ENCODE results near the gene SRCIN1.

SRCIN1 gene

DNA sequence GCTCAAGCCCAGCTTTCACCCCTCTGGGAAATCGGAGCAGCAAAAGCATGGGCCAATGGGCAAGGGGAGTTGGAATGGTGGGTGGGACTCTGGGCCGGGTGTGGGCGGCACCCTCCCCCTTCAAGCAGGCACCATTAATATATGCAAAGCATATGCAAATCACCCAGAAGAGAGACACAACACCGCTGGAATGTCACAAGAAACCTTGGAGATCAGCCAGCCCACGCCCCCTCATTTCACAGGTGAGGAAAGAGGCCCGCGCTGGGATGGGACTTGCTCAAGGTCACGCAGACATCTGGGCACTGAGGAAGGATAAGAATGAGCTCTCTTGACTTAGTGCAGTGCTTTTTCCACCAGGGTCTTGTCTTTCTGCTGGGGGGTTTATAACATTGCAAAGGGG, 4.8 kb downstream of the SRCIN1 start:
- DNase-seq (ENCODE audit: extremely low spot score, insufficient read length, low read depth) (no peak), FAIRE-seq (no peak)

DNA sequence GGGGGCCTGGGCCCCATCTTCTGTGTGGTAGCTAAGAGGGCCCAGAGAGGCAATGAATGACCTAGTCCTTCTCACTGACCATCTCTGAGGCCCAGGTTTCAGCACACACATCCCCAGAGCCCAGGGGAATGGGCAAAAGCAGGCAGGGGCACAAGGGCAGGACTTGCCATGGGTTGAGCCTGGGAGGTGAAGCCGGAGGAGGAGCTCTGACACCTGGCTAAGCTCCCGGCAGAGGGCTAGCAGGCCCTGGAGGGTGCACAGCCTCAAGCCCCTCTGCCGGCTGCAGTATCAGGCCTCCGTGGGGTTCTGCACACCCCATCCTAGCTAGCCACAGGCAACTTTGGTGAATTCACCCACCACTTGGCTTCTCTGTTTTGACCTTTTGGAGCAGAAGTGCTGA, 5.3 kb downstream of the SRCIN1 start:
- FAIRE-seq (no peak), DNase-seq (ENCODE audit: extremely low spot score, insufficient read length, low read depth) (no peak)

DNA sequence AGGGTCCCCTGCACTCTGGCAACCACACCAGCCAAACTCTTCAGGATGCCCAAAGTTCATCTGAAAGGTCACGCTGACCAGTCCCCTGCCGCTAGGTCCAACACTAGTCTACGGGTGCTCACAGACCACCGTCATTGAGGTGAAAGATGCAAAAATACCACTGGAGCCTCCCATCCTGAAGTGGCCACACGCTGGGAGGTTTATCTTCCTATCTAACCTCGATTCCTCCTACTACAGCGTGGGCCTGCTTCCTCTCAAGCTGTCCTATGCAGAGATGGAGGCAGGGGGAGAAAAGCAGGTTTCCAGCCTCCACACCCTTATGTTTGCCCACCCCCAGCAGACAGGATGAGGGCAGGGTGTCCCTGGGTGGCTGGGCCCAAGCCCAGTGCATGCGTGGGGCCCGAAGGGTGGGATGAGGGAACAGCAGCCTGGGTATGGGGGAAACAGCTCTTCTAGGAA, 6.3 kb downstream of the SRCIN1 start:
- DNase-seq (ENCODE audit: extremely low spot score, insufficient read length, low read depth) (no peak), FAIRE-seq (no peak)

DNA sequence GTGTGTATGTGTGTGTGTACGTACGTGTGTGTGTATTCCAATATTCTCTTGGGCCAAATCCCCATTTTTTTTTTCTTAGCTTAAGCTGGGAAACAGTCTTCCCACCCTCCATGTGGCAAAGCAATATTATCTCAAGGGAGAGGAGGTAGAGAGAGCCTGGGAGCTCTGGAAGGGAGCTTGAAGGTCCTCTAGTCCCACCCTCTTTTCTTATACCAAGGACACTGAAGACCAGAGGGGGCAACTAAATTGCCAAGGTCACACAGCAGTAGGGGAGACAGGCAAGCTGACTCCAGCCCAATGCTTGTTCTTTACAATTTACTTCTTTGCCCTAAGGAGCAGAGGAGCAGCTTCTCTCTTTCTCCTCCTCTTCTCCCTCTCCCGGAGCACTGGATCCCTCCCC, 6.8 kb downstream of the SRCIN1 start:
- no peak for FAIRE-seq
- DNase-seq (ENCODE audit: extremely low spot score, insufficient read length, low read depth) = no peak

DNA sequence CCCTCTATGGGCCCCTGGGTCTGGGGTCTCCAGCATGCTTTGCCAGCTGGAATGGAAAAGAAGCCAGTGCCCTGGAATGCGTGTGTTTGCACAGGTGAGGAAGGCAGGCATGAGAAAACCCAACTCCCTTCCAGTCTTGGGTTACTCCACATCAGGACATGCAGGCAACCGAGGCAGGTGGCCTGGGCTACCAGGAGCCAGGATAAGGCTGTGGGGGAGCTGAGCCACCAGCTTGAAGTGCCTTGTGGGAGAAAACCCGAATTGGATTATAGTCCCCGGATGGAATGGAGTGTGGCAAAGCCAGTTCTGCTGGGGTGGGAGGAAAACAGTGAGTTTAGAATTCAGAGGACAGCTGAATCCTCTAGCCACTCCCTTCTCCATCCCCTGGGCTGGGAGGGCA, 7.2 kb downstream of the SRCIN1 start:
- FAIRE-seq = no peak
- no peak for DNase-seq (ENCODE audit: extremely low spot score, insufficient read length, low read depth)

DNA sequence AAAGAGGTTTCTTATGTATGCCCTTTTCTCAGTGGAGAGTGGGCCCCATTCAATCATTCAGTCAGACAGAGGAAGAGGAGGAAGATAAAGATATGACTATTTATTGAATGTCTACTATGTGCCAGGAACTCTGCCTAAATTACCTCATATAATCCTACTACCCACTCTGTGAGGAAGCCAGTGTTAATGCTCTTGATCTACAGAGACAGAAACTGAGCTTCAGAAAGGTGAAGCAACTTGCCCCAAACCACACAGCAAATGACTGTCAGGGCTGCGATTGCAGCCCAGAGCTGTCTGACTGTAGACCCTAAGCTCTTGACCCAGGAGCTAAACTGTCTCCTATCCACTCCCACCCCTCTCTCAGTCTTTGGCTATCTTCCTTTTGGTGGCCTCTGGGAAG, 8.4 kb downstream of the SRCIN1 start:
- FAIRE-seq (no peak), DNase-seq (ENCODE audit: extremely low spot score, insufficient read length, low read depth) (no peak)

DNA sequence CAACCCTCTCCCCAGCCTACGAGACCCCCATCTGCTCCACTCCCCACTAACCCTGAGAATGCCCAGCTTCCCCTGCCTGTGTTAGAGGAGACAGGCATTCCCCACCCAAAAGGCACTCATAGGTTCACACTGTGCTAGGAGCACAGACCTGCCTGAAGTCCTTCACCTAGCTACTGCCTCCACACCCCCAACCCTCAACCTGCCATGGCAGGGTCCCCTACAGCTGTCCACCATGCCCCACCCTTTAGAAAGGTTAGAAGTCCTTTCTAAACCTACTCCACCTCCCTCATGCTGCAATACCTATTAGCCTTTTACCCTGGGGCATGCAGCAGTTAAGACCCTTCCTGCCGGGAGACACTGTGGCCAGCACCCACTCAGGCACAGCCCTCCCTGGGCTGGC, 9.1 kb downstream of the SRCIN1 start:
- no peak for FAIRE-seq
- DNase-seq (ENCODE audit: extremely low spot score, insufficient read length, low read depth) = no peak

DNA sequence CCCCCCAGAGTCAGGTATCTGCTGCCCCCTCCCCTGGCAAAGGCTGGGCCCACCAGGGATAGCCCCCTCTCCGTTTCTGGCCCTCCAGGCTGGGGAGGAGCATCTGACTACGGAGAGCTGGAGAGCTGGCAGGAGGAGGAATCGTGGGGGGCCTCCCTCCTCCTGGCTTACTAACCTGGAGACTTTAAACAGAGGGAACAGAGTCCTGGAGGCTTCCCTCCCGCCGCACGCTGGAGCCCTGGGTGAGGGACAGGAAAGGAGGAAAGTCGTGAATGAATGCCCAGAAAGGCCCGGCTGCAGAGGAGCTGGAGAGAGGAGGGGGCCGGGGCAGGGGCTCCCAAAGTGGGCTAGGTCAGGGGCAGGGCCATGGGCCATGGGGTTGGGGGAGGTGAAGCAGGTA, 9.9 kb downstream of the SRCIN1 start:
- DNase-seq (ENCODE audit: extremely low spot score, insufficient read length, low read depth) (no peak), FAIRE-seq (no peak)

DNA sequence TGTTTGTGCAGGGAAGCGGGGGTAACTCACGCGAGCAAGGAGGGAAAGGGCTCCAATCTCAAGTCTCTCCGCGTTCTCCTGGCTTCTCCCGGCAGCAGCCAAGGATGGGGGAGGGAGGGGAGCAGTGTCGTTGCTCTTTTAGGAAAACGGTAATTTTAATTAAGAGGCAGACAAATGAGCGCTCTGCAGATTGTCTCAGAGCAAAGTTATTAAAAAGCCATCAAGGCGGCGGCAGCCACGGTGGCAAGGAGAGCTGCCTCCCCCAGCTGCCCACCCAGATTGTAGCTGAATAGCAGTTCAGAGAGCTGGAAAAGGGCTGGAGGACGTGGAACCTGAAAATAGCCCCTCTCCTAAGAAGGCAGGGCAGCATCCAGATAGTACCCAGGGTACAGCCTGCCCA, 11.6 kb downstream of the SRCIN1 start:
- FAIRE-seq (no peak), DNase-seq (ENCODE audit: extremely low spot score, insufficient read length, low read depth) (no peak)

DNA sequence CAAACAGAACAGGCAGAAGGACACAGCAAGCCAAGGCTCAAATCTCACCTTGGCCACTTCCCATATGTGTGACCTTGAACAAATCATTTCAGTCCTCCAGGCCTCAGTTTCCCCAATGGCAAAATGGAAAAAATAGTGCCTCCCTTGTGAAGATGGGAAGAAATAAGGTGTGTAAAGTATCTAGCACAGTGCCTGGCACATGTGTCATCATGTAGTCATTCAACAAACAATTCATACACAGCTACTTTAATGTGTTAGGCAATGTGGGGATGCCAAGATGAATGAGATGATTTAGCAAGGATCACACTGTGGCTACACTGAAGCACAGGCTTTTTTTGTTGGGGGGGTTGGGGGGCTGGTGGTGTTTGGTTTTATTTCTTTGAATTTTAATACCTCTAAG, 13.3 kb downstream of the SRCIN1 start:
- no peak for DNase-seq (ENCODE audit: extremely low spot score, insufficient read length, low read depth)
- no peak for FAIRE-seq

DNA sequence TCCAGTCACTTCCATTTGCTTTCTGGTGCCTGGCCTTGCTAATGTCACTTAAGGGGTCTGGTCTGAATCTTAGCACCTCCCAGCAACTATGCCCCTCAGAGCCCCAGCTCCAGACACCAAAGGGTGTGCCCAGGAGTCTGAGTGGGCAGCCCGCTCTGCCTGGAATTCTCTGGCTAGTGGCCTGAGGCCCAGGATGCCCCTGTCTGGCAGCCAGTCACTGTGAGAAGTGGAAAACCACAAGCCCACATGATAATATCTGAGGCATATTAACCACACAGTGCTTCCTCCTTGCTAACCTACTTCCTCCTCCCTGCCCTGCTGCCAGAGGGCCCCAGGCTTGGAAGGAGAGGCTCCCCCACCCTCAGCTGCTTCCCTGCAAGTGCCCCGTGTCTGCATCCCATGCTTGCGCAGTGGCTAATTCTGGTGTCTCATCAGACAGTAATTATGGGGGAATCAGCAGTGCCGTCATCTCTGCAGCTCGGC, 14.0 kb downstream of the SRCIN1 start:
- DNase-seq (ENCODE audit: extremely low spot score, insufficient read length, low read depth) = no peak
- no peak for FAIRE-seq

DNA sequence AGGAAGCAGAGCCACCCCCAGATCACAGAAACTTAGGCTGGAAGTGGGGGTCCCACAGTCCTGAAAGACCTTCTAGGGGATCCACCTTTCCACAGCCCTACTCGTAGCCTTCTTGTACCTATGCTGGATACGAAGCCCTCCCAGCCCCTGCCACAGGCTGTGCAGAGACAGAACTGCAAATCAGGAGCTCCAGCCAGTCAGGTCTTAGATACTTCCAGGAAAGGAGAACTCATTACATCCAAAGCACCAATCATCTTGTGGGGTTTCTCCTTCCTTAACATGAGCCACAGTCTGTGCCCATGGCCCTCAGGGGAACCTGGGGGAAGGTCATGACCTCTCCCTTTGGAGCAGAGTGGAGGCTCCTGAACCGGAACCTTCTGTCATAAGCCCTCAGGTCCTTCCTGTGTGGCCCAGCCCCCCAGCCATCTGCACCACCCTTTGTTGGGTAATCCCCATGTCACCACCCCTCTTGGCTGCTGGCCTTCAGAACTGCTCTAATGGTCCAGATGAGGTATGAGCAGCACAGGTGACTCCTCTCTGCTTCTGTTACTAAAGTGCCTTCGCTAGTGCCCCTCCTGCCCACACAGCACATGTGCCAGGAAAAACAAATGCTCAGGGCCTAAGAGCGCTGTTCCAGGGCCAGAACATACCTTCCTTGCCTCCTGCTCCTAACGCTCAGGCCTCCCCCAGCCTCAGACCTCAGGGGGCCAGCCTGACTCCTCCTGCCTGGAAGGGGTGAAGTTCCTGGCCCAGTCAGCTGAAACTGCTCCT, 14.6 kb downstream of the SRCIN1 start:
- DNase-seq (ENCODE audit: extremely low spot score, insufficient read length, low read depth) (no peak), FAIRE-seq (no peak)

DNA sequence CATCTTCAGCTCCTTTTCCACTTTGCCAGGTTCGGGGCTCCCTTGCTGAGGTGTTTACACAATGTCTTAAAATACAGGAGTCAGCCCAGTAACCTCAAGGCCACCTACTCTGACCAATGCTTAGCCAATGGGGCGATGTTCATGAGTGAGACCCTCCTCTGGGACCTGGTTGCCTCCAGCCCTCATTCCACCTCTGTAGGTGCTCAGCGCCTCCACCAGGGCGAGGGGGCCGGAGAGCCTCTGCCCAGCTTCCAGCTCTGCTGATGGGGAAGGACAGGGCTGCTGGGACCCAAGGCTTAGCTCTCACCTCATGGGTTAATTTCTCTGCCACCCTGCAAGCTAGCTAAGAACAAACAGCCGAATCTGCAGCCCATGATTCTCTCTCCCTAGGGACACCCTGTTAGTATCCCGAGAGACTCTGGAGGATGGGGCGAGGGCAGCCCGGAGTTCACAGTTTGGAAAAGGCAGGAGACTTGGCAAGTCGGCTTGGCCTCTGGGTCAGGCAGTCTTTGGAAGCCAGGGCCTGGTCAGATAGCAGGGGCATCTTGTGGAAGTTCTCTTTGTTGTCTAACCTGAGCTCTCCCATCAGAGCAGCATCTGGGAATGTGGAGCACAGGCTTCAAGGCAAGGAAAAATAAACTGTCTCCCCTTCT, 16.2 kb downstream of the SRCIN1 start:
- FAIRE-seq = no peak
- DNase-seq (ENCODE audit: extremely low spot score, insufficient read length, low read depth) = no peak

DNA sequence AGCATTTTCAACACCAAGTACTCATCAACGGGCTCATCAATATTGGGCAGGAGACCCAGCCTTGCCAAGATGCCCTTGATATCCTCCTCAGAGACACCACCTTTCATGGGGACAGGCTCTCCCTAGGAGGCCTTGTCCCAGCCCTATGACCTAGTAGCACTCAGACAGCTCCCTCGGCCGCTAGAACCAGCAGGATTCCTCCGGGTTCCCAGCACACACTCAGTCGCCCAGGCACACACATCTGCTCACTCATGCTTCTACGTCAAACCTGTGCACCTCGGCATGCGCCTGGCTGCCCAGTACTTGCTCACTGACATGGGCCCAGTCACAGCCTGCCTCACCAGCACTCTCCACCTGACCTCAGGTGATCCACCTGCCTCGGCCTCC, 17.0 kb downstream of the SRCIN1 start:
- no peak for FAIRE-seq
- DNase-seq (ENCODE audit: extremely low spot score, insufficient read length, low read depth) = no peak

DNA sequence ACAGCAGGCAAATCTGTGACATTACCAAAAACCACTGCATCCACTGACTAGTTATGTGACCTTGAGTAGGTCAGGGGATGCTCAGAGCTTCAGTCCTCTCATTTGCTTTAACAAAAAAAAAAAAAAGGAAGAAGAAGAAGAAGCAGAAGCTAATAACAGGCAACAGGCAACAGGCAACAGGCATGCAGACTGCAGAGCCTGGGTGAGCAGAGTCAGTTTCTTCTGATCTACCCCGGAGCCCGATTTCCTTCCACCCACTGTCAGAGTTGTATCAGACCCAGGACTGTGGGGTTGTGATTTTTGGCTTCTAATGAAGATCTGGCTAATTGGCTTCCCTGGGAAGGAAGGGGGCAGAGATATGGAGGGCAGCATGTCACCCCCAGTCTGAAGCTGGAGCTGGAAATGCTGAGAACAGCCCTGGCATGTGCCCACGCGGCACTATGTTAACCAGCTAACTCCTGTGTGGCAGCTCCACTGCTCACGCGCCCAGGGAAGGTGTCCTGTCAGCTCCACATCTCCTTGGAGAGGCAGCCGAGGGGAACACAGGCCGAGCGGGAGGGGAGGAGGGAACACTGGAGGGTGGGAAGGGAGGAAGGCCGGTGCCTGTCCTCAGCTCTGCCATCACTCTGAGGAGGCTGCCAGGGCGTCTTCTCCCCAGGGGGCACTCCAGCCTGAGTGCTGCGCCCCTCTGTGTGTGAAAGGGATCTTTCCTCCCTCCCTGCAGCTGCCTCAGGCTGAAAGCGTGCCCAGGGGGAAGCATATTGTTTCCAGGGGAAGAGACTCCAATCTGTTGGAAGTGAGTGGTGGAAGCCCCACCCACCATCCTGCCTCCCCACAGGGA, 17.6 kb downstream of the SRCIN1 start:
- FAIRE-seq (no peak), DNase-seq (ENCODE audit: extremely low spot score, insufficient read length, low read depth) (no peak)

DNA sequence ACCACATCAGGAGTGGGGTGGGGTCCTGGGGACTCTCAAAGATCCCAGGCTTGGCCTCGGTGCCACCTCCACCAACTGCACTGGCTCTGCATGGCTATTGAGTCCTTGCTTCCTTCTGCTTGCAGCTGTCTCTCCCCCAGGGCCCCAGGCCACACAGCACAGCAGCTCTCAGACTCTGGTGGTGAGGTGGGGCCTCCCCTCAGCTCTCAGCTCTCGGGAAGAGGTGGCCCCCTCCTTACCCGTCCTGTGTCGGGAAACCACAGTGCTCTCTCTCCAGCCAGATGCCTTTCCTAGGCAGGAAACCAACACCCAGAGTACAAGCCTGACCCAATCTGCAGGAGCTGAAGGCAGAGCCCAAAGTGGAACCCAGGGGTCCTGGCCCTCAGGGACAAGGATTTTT, 18.5 kb downstream of the SRCIN1 start:
- DNase-seq (ENCODE audit: extremely low spot score, insufficient read length, low read depth) (no peak), FAIRE-seq (no peak)

DNA sequence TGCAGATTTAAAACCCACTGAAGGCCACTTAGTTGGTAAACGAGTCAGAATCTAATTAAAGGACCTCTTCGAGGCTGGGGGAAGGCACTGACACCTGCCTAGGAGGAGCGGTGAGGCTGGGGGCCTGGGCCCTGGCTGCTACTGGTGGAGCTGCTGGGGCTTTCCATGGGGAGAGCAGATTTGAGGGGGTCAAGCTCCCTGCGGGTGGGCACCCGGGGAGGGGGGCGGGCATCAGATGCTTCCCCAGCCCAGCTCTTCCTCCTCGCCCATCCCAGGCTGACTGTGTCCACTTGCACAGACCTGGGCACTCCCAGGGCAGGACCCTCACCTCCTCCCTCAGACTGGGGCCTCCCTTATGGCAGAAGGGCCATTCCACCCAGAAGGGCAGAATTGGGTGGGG, 19.0 kb downstream of the SRCIN1 start:
- no peak for FAIRE-seq
- no peak for DNase-seq (ENCODE audit: extremely low spot score, insufficient read length, low read depth)

DNA sequence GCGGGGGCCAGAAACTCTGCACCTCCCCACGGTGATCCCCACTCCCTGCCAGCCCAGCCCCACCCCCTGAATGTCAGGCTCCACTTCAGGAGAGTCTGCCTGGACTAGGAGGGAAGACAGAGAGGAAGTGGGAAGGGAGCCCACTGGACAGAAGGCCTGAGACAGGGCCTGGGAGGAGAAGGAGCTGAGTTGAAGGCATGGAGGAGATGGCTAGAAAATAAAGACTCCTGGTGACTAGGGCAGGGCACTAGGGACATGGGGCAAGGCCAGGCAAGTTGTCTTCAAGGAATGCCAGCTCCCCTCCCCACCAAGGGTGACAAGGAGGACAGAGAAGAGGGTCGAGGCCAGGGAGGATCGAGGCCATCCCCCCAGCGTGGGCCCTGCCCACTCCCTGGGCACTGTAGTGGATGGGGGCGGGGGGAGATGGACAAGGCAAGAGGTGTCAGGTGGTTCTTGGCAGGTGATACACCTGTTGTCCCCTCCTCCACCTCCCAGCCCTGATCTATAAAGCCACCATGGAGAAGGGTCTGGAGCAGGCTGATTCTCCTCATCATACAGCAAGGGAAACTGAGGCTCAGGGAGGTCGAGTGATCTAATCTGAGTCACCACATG, 19.7 kb downstream of the SRCIN1 start:
- no peak for FAIRE-seq
- DNase-seq (ENCODE audit: extremely low spot score, insufficient read length, low read depth) = no peak

DNA sequence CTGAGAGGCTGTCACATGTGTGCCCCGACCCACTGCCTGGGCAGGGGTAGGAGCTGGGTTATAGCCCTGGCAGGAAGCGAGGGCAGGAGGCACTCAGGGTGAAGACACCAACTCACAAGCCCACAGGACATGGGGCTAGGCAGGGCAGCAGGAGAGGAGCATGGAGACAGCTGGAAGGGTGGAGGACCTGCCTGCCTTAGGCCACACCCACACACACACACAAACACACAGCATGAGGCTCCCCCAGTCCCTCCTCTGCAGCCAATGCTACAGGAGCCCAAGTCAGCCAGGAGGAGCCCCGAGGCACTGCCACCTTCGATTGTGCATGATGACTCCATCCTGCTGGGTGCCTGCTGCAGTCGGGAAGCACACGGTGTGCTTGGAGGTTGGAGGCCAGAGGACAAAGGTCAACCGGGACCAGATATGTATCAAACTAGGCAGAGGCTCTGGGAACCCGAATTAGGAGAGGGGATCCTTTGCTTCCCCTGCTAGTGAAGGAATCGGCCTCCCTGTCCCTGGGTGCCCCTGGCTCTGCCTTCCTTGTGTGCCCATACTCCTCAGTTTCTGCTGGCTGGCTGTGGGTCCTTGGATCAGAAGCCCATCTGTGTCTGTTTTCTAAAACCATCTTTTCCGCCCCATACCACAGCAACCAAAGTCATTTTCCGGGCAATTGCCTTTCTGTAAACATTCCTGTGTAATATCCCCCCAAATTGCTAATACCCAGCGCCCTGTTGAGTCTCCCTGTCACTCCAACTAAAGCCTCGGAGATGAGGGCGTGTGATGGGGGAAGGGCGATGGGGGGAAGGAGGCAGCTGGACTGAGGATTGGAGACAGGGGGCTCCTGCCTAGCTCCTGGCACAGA, 20.5 kb downstream of the SRCIN1 start:
- DNase-seq (ENCODE audit: extremely low spot score, insufficient read length, low read depth) = no peak
- no peak for FAIRE-seq

Measured in GM18507 (cell line).